Neutrophil (primary cell): ENCODE measurements around the gene RFLNA.

ENCODE experiments used
- H3K27ac ChIP-seq: fragments of 200-600 bp; sonication (generic); 2 replicates; pipeline ENCODE4 v1.5.1; 2016; ENCODE audit warnings: mild to moderate bottlenecking, moderate library complexity
- H3K27me3 ChIP-seq: fragments of 200-600 bp; sonication (generic); 2 replicates; pipeline ENCODE4 v1.6.0; 2016; ENCODE audit warnings: mild to moderate bottlenecking
- H3K36me3 ChIP-seq: fragments of 200-600 bp; sonication (generic); 2 replicates; pipeline ENCODE4 v1.5.1; 2017
- H3K4me1 ChIP-seq, 2 experiments: fragments of 200-600 bp in 1 of 2; sonication (generic) in 1 of 2; 1 replicate in 1 of 2; 2 replicates in 1 of 2; pipeline versions ENCODE4 v1.5.1 to v1.6.1; 2013 to 2016; ENCODE audit warnings: low read depth in 1 of 2, low read length in 1 of 2, mild to moderate bottlenecking in 1 of 2, moderate library complexity in 1 of 2; ENCODE audit not compliant: control insufficient read depth in 1 of 2, insufficient read depth in 1 of 2
- H3K4me3 ChIP-seq, 2 experiments: fragments of 200-600 bp in 1 of 2; sonication (generic) in 1 of 2; 1 replicate in 1 of 2; 2 replicates in 1 of 2; pipeline ENCODE4 v1.5.1; 2013 to 2016; ENCODE audit warnings: low read depth in 1 of 2, low read length in 1 of 2, mild to moderate bottlenecking in 1 of 2, moderate library complexity in 1 of 2
- H3K9me3 ChIP-seq: fragments of 200-600 bp; sonication (generic); 2 replicates; pipeline ENCODE4 v1.5.1; 2016
- CTCF ChIP-seq: fragments of 200-600 bp; sonication (generic); IDR thresholded peaks from 2 replicates; pipeline ENCODE4 v1.5.1; 2016; ENCODE audit warnings: antibody characterized with exemption

The RFLNA gene

GRCh38 chr12:124267205-124267778 lies 27.6 kb upstream of the RFLNA start:
- Histone ChIP-seq H3K4me3 (no peak overlapping the region), H3K9me3 (no peaks in the 10 kb centered on the region), H3K27ac (no peak overlapping the region), H3K27me3 (no peaks in the 10 kb centered on the region), H3K4me1 (no peaks in the 10 kb centered on the region), H3K36me3 (no peaks in the 10 kb centered on the region)
- no peak for TF ChIP-seq CTCF

- no peak overlapping the region for H3K27ac ChIP-seq
- no peaks in the 10 kb centered on the region for H3K4me1 ChIP-seq
- no peaks in the 10 kb centered on the region for H3K9me3 ChIP-seq
- H3K4me3 ChIP-seq: no peak overlapping the region
- no peak for TF ChIP-seq CTCF
- H3K27me3 ChIP-seq: no peaks in the 10 kb centered on the region
- no peaks in the 10 kb centered on the region for H3K36me3 ChIP-seq
Observed at GRCh38 chr12:124270671-124271070, 24.2 kb upstream of the RFLNA start.

- Histone ChIP-seq H3K4me3 (no peak overlapping the region), H3K9me3 (no peaks in the 10 kb centered on the region), H3K4me1 (no peaks in the 10 kb centered on the region), H3K27ac (no peak overlapping the region), H3K27me3 (peaks cover 18% of the 10 kb centered on the region), H3K36me3 (no peaks in the 10 kb centered on the region)
- TF ChIP-seq CTCF: no peak
Observed at GRCh38 chr12:124273630-124274029, 21.3 kb upstream of the RFLNA start.

GRCh38 chr12:124276337-124276736 lies 18.6 kb upstream of the RFLNA start:
- Histone ChIP-seq H3K4me1 (no peaks in the 10 kb centered on the region), H3K9me3 (no peaks in the 10 kb centered on the region), H3K27ac (no peak overlapping the region), H3K27me3 (peaks cover 44% of the 10 kb centered on the region), H3K4me3 (no peak overlapping the region), H3K36me3 (no peaks in the 10 kb centered on the region)
- TF ChIP-seq CTCF: no peak

- Histone ChIP-seq H3K4me1 (no peaks in the 10 kb centered on the region), H3K9me3 (no peaks in the 10 kb centered on the region), H3K4me3 (no peak overlapping the region), H3K27me3 (peaks cover 44% of the 10 kb centered on the region), H3K36me3 (no peaks in the 10 kb centered on the region), H3K27ac (no peak overlapping the region)
- TF ChIP-seq CTCF: no peak
Observed at GRCh38 chr12:124277394-124278241, 17.3 kb upstream of the RFLNA start.
